GM21717 (cell line): ENCODE data around the gene PRKCD.

Experiments
- ATAC-seq: cut with Tn5 transposase; IDR thresholded peaks from one replicate; pipeline ENCODE4 v1.9.1; 2021; ENCODE audit warnings: mild to moderate bottlenecking, moderate library complexity; ENCODE audit not compliant: unreplicated experiment

PRKCD gene

GRCh38 chr3:53188136-53188685, 27.2 kb downstream of the PRKCD start:
- no peak for ATAC-seq

DNA sequence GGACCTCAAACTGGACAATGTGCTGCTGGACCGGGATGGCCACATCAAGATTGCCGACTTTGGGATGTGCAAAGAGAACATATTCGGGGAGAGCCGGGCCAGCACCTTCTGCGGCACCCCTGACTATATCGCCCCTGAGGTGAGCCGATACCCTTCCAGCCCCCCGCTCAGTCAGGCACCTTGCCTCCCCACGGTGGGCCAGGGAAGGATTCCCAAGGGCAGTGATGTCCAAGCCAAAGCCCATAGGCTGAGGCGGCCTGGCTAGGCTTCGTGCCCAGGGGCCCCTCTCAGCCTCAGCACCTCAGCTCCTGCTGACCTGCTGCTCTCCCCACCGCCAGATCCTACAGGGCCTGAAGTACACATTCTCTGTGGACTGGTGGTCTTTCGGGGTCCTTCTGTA, 27.7 kb downstream of the PRKCD start:
- ATAC-seq = no peak

GRCh38 chr3:53189276-53189675, 28.3 kb downstream of the PRKCD start:
- ATAC-seq = no peak

DNA sequence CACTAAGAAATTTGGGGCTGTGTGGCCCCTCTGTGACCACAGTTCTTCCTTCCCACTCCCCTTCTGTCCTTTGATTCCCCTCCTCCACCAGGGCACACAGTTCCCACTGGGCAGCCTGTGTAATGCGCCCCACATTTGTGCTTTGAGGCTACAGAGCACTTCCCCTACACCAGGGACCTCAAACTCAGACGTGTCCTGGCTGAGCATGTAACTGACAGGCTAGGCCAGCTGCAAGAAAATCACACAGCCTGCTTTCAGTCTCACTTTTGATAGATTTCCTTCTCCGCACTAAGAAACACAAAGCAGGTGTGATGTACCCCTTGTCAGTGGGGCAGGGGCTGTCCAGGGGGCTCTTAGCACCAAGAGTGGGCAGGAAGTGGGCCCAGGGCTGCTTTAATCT, 29.6 kb downstream of the PRKCD start:
- peak; percentile 48 for ATAC-seq

- ATAC-seq = no peak
These were observed 30.9 kb downstream of the PRKCD start for GRCh38 chr3:53191836-53192480.

GRCh38 chr3:53192608-53193007, 31.6 kb downstream of the PRKCD start:
- peak; percentile 44 for ATAC-seq

DNA sequence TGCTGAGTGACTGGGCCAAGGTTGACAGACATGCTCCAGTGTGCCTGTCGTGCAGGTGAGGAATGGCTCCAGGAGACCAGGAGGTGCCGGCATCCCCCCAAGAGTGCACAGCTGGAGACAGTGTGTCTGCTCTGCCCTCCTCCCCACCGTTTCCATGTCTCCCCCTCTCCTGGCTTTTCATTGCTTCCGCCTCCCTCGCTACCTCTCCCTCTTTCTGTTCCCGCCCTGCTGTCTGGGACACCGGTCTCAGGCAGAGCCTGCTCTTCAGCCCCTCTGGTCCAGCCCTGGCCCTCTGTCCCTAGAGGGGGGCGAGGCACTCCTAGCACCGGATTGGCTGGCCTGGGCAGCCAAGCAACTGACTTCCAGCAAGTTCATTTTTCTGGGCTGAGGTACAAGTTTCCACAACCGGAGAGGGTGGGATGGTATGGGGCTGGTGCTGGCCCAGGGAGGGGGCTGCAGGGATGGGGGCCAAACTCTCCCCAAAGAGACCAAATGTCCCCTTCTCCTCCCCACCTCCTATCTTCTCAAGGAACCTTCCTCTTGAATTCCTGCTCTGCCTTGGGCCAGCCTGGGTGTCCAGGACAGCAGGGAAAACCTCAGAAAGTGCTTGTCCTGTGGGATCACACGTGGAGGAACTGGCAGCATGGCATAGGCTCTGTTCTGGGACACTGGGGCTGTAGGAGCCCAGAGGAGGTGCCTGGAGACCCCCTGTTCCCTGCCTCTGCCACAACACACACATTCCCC, 32.6 kb downstream of the PRKCD start:
- no peak for ATAC-seq

DNA sequence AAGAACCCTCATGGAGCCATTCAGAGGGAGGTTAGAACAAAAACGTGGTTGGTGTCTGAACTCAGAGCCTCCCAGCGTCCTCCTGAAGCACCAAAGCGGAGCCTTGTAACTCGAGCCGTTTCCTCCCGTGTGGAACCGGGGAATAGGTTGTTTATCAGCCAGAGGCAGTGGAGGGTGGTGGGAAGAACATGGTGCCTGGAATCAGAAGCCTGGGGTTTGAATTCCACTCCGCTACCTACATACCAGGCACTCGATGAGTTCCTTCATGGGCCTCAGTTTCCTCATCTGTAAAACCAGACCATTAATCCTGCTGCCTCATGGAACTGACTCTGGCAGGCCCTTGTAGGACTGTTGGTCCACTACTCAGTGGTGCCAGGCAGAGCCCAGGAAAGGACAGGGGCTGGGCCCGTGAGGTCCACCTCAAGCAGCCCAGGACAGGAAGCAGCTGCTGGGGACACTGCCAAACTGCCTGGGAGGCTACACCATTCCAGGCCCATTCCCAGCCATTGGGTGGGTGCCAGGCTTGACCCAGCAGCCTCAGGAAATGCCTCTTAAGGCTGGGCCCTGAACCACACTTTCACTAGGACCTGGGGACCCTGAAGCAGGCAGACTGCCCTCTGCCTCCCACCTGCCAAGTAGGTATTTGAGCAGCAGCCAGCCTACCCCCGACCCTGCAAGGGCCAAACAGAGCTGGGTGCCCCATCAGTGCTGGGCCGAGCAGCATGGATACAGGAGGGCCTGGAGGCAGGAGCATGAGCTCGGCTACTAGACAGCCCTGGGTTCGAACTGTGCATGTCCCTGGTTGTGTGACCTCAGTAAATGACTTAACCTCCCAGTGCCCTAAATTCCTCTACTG, 33.4 kb downstream of the PRKCD start:
- ATAC-seq = no peak

GRCh38 chr3:53195066-53195450, 34.0 kb downstream of the PRKCD start:
- ATAC-seq = no peak

GRCh38 chr3:53195602-53196574, 34.9 kb downstream of the PRKCD start:
- ATAC-seq = peak; percentile 30

DNA sequence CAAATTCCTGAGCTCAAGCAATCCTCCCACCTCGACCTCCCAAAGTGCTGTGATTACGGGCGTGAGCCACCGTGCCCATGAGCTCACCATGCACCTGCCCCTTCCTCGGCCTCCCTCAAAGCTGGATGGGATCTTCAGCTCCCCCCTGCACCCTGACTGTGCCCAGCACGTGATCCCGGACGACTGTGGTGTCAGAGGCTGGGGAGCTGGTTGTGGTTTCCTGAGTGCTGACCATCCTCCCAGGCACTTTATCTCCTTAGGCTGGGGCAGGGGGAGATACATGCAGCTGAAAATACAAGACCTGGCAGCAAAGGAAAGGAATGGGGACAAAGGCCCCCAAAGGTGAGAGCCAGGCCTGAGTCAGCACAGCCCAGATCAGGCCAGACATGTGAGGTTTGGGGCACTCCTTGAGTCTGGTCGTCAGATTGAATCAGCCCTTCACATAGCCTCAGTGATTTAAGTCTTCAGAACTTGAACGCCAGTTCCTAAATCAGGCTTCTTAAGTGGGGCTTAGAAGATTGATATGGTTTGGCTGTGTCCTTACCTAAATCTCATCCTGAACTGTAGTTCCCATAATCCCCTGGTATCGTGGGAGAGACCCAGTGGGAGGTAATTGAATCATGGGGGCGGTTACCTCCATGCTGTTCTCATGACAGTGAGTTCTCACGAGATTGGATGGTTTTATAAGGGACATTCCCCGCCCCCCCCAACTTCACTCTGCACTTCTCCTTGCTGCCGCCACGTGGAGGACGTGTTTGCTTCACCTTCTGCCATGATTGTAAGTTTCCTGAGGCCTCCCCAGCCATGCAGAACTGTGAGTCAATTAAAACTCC, 35.8 kb downstream of the PRKCD start:
- ATAC-seq = no peak

GRCh38 chr3:53198256-53198977, 37.4 kb downstream of the PRKCD start:
- ATAC-seq = no peak

DNA sequence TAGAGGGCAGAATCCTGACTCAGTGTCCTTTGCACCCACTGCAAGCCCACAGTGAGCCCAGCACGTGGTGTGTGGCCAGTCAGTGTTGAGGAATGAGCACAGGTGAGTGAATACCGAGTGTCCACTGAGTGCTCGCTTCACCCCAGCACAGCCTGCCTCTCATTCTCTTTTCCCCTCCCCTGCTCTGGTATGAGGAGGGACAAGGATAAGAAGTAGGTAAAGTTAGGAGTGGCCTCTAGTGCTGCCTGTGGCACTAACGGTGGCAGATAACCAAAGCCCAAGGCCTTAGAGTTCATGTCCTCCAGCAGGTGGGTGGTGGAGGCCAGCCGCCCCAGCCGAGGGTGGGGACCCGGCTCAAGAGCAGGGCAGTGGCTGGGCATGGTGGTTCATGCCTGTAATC, 38.0 kb downstream of the PRKCD start:
- no peak for ATAC-seq

- no peak for ATAC-seq
These were observed 38.8 kb downstream of the PRKCD start for GRCh38 chr3:53199834-53200233.

DNA sequence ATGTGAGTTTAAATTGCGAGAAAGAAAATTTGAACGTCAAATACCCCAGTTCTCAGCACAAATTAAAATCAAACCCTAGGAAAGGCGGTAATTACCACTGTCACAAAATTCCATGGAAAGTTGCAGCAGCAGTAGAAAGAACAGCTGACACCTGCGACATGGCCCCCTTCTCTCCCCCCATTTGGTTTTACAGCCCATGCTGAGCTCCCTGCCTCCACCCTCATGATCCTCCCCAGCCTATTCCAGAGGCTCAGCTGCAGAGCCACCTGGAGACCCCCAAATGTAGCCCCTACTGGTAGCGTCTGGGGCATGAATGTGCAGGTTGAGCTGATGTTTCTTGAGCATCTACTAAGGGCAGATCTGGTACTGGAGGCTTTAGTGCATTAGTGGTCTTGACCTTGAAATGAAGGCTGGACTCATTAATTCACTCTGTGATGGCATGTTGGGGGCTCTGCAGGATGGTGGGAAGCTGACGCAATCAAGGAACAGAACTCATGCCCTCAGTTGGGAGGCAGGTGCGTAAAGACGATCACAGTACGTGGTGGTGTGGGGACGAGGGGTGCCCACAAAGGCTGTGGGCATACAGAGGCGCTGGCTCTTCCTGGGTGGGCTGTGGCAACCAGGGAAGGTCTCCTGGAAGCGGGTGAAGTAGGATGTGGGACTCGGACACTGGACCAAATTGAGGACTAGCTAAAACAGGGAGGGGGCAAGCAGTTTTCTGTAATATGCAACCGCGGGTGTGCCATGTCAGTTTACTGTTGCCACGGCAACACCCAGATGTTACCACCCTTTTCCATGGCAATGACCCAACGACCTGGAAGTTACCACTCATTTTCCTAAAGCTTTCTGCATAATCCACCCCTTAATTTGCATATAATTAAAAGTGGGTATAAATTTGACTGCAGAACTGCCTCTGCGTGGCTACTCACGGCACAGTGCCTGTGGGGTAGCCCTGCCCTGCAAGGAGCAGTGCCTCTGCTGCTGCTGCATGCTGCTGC, 39.8 kb downstream of the PRKCD start:
- ATAC-seq = no peak

- no peak for ATAC-seq
These were observed 41.5 kb downstream of the PRKCD start for GRCh38 chr3:53202331-53203015.
